ENCODE data around the gene TTC38. TPM values are rescaled to one million over a fixed set of nuclear protein-coding genes. Genes with fewer than 3 reads are reported as not detected.

The TTC38 gene
- total RNA-seq, 4 donors from 2014 or later = 21.8 to 61.8 (median 33.3) TPM

GRCh38 chr22:46295277-46295971 lies 27.6 kb downstream of the TTC38 start:
- 40 to 51% methylated on average over 2 to 4 of the region's 4 CpGs for WGBS, 2 donors (ENCODE audit: low coverage in 1 of 2)
- Histone ChIP-seq H3K27ac (peak overlapping the region; percentile 83 to 91 (median 88)), H3K4me1 (peaks cover 0 to 25% (median 15%) of the 10 kb centered on the region in 3 donors), H3K4me3 (peak overlapping the region in 1 of 2 donors; percentile 64), H3K9me3 (peaks cover 0 to 11% (median 0%) of the 10 kb centered on the region in 3 donors), H3K36me3 (peaks cover 0 to 38% of the 10 kb centered on the region in 2 donors), H3K27me3 (no peaks in the 10 kb centered on the region)
- TF ChIP-seq EP300 (IDR thresholded peaks at IDR 0.05) = no peak
- TF ChIP-seq POLR2A (IDR thresholded peaks at IDR 0.05) = no peak
- TF ChIP-seq POLR2AphosphoS5 (IDR thresholded peaks at IDR 0.05) = no peak
- no peak for TF ChIP-seq CTCF (IDR thresholded peaks at IDR 0.05)
- no peak for ATAC-seq

- TF ChIP-seq POLR2AphosphoS5 (IDR thresholded peaks at IDR 0.05) = peak; percentile 83
- TF ChIP-seq EP300 (IDR thresholded peaks at IDR 0.05) = no peak
- TF ChIP-seq CTCF (IDR thresholded peaks at IDR 0.05) = peak in 2 of 4 experiments; percentile 0 to 40
- peak; percentile 38 to 42 for TF ChIP-seq POLR2A (IDR thresholded peaks at IDR 0.05)
Measured at GRCh38 chr22:46296257-46297150, 28.7 kb downstream of the TTC38 start, which contains the start of gene GTSE1. TSS of gene GTSE1 (plus strand) at chr22:46296870. CDS start at chr22:46297401, 531 bp downstream.

GRCh38 chr22:46297151-46297812 lies 29.5 kb downstream of the TTC38 start:
- H3K4me3 ChIP-seq = peak overlapping the region; percentile 21 to 64
- ATAC-seq = no peak

More at GRCh38 chr22:46296257-46297150, 28.7 kb downstream of the TTC38 start, which contains the start of gene GTSE1:
- peak within 1 kb of the TSS; percentile 83 to 91 (median 88) for H3K27ac ChIP-seq
- peak within 1 kb of the TSS; percentile 45 to 64 for H3K4me3 ChIP-seq
- H3K27me3 ChIP-seq = no peaks in the 10 kb centered on the region
- WGBS, 2 donors (ENCODE audit: low coverage in 1 of 2) = 0 to 3% methylated on average over 10 to 12 of the region's 76 CpGs
- H3K9me3 ChIP-seq = peaks cover 0 to 9% (median 0%) of the 10 kb centered on the region in 3 donors
- peak; percentile 99 for ATAC-seq
- H3K36me3 ChIP-seq = peaks cover 0 to 27% of the 10 kb centered on the region in 2 donors
- H3K4me1 ChIP-seq = peaks cover 0 to 25% (median 15%) of the 10 kb centered on the region in 3 donors

More at GRCh38 chr22:46297151-46297812, 29.5 kb downstream of the TTC38 start:
- no peak for TF ChIP-seq POLR2A (IDR thresholded peaks at IDR 0.05)
- no peak for TF ChIP-seq EP300 (IDR thresholded peaks at IDR 0.05)
- no peak for TF ChIP-seq POLR2AphosphoS5 (IDR thresholded peaks at IDR 0.05)
- TF ChIP-seq CTCF (IDR thresholded peaks at IDR 0.05) = no peak
- peak overlapping the region in 1 of 4 donors; percentile 89 for H3K27ac ChIP-seq
- H3K9me3 ChIP-seq = peaks cover 0 to under 1% (median 0%) of the 10 kb centered on the region in 3 donors
- 14 to 18% methylated on average over 8 of the region's 32 CpGs for WGBS, 2 donors (ENCODE audit: low coverage in 1 of 2)
- H3K4me1 ChIP-seq = peaks cover 0 to 25% (median 15%) of the 10 kb centered on the region in 3 donors
- H3K27me3 ChIP-seq = no peaks in the 10 kb centered on the region
- peaks cover 0 to 19% of the 10 kb centered on the region in 2 donors for H3K36me3 ChIP-seq
